Liver (tissue), 3 donors: ENCODE data around the gene PCDHA5.

Experiments used
- FOXA1 ChIP-seq: IDR thresholded peaks from 2 replicates; pipeline ENCODE4 v1.6.1; 2016; ENCODE audit warnings: antibody characterized with exemption
- GABPA ChIP-seq, 2 donors: IDR thresholded peaks in 1 of 2; conservative IDR thresholded peaks in 1 of 2; 2 replicates each; pipeline ENCODE4 v1.6.1; 2016; ENCODE audit warnings: antibody characterized with exemption in 2 of 2, mild to moderate bottlenecking in 1 of 2, moderate library complexity in 1 of 2
- HNF4G ChIP-seq: IDR thresholded peaks from 2 replicates; pipeline ENCODE4 v1.6.1; 2016; ENCODE audit warnings: antibody characterized with exemption
- JUND ChIP-seq, 2 donors: IDR thresholded peaks; 2 replicates each; pipeline ENCODE4 v1.6.1; 2016; ENCODE audit warnings: antibody characterized with exemption in 2 of 2
- RXRA ChIP-seq, 2 donors: IDR thresholded peaks; 2 replicates each; pipeline ENCODE4 v1.6.1; 2017 to 2018; ENCODE audit warnings: antibody characterized with exemption in 2 of 2, mild to moderate bottlenecking in 1 of 2
- TF ChIP-seq, protein P1 (sequence below): IDR thresholded peaks from 2 replicates; pipeline ENCODE4 v1.6.1; 2016; ENCODE audit warnings: antibody characterized with exemption, mild to moderate bottlenecking
- TF ChIP-seq, protein P2 (sequence below): IDR thresholded peaks from 2 replicates; pipeline ENCODE4 v1.6.1; 2016; ENCODE audit warnings: antibody characterized with exemption
- TF ChIP-seq, protein P3 (sequence below): fragments of 150-350 bp; IDR thresholded peaks from 2 replicates; pipeline ENCODE4 v1.5.1; 2017; ENCODE audit warnings: improper control_type of control experiment, low read depth, low read length; ENCODE audit not compliant: missing input control
- TF ChIP-seq, protein P4 (sequence below): IDR thresholded peaks from 2 replicates; pipeline ENCODE4 v1.6.1; 2016; ENCODE audit warnings: antibody characterized with exemption
- donor health status: healthy.
- donor health status: healthy.

DNA sequence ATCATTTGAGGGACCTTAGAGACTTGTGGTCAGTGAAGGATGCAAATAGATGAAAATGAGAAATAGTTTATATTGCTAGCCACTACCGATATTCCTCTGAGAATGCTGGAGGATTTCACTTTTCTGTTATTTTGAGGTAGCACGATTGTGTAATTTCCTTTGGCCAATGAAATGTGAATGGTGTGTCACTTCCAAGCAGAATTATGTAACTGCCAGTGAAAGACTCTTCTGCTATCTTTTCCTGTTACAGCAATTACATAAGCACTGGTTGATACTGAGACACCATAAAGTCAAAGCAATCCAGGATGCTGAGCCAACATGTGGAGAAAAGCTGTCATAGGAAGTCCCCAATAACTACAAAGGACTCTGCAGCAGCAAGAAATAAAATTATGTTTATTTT is 30.3 kb upstream of the PCDHA5 start:
- TF ChIP-seq JUND (IDR thresholded peaks at IDR 0.05) (no peak), RXRA (IDR thresholded peaks at IDR 0.05) (no peak), GABPA (IDR thresholded peaks at IDR 0.05 in 1 of 2, conservative IDR thresholded peaks at IDR 0.05 in 1 of 2) (no peak), FOXA1 (no peak), HNF4G (no peak)
- TF ChIP-seq, protein P1, sequence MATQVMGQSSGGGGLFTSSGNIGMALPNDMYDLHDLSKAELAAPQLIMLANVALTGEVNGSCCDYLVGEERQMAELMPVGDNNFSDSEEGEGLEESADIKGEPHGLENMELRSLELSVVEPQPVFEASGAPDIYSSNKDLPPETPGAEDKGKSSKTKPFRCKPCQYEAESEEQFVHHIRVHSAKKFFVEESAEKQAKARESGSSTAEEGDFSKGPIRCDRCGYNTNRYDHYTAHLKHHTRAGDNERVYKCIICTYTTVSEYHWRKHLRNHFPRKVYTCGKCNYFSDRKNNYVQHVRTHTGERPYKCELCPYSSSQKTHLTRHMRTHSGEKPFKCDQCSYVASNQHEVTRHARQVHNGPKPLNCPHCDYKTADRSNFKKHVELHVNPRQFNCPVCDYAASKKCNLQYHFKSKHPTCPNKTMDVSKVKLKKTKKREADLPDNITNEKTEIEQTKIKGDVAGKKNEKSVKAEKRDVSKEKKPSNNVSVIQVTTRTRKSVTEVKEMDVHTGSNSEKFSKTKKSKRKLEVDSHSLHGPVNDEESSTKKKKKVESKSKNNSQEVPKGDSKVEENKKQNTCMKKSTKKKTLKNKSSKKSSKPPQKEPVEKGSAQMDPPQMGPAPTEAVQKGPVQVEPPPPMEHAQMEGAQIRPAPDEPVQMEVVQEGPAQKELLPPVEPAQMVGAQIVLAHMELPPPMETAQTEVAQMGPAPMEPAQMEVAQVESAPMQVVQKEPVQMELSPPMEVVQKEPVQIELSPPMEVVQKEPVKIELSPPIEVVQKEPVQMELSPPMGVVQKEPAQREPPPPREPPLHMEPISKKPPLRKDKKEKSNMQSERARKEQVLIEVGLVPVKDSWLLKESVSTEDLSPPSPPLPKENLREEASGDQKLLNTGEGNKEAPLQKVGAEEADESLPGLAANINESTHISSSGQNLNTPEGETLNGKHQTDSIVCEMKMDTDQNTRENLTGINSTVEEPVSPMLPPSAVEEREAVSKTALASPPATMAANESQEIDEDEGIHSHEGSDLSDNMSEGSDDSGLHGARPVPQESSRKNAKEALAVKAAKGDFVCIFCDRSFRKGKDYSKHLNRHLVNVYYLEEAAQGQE: no peak
- TF ChIP-seq, protein P2, sequence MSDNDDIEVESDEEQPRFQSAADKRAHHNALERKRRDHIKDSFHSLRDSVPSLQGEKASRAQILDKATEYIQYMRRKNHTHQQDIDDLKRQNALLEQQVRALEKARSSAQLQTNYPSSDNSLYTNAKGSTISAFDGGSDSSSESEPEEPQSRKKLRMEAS: no peak
- TF ChIP-seq, protein P3, sequence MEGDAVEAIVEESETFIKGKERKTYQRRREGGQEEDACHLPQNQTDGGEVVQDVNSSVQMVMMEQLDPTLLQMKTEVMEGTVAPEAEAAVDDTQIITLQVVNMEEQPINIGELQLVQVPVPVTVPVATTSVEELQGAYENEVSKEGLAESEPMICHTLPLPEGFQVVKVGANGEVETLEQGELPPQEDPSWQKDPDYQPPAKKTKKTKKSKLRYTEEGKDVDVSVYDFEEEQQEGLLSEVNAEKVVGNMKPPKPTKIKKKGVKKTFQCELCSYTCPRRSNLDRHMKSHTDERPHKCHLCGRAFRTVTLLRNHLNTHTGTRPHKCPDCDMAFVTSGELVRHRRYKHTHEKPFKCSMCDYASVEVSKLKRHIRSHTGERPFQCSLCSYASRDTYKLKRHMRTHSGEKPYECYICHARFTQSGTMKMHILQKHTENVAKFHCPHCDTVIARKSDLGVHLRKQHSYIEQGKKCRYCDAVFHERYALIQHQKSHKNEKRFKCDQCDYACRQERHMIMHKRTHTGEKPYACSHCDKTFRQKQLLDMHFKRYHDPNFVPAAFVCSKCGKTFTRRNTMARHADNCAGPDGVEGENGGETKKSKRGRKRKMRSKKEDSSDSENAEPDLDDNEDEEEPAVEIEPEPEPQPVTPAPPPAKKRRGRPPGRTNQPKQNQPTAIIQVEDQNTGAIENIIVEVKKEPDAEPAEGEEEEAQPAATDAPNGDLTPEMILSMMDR: no peak
- TF ChIP-seq, protein P4, sequence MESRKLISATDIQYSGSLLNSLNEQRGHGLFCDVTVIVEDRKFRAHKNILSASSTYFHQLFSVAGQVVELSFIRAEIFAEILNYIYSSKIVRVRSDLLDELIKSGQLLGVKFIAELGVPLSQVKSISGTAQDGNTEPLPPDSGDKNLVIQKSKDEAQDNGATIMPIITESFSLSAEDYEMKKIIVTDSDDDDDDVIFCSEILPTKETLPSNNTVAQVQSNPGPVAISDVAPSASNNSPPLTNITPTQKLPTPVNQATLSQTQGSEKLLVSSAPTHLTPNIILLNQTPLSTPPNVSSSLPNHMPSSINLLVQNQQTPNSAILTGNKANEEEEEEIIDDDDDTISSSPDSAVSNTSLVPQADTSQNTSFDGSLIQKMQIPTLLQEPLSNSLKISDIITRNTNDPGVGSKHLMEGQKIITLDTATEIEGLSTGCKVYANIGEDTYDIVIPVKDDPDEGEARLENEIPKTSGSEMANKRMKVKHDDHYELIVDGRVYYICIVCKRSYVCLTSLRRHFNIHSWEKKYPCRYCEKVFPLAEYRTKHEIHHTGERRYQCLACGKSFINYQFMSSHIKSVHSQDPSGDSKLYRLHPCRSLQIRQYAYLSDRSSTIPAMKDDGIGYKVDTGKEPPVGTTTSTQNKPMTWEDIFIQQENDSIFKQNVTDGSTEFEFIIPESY: no peak
